Measurements from ENCODE around the gene MAPKAP1.

GRCh38 chr9:125421591-125422181, 285.3 kb downstream of the MAPKAP1 start:
- no peak for TF ChIP-seq CTCF (optimal IDR thresholded peaks at IDR 0.05 in 1 of 3, IDR thresholded peaks at IDR 0.05 in 1 of 3, conservative IDR thresholded peaks at IDR 0.05 in 1 of 3; ENCODE audit: extremely low read depth in 1 of 3, insufficient read depth in 2 of 3, low read length in 3 of 3)
- no peak for TF ChIP-seq EZH2 (IDR thresholded peaks at IDR 0.05; ENCODE audit: low read length)

Measured in keratinocyte (primary cell).